ENCODE measurements around the gene CCSER1. TPM values are rescaled to one million over a fixed set of nuclear protein-coding genes. Genes with fewer than 3 reads are reported as not detected.

Gene CCSER1
- total RNA-seq, 1 donor from 2014 or later = 13.8 TPM

GRCh38 chr4:90926957-90927356 is 799.8 kb downstream of the CCSER1 start:
- no peak for DNase-seq
- no peak for ATAC-seq (ENCODE audit: poor library complexity)
- intact Hi-C loops (cut with DNase I) = no loop called here

DNA sequence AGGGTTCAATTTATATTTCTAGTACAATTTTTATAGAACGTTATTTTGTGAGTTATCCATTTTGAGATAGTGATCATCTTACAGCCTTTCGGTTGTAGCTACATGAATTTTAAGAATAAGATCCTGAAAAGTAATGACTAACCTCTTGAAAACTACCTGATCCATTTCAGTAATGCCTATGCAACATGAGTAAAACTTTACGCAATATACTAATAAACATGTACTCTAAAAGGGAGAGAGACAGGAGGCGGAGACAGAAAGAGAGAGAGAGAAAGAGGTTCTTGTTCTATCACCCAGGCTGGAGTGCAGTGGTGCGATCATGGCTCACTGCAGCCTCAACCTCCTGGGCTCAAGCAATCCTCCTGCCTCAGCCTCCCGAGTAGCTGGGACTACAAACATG is 816.1 kb downstream of the CCSER1 start:
- intact Hi-C loops (cut with DNase I) = no loop called here
- ATAC-seq (ENCODE audit: poor library complexity) = no peak
- no peak for DNase-seq

DNA sequence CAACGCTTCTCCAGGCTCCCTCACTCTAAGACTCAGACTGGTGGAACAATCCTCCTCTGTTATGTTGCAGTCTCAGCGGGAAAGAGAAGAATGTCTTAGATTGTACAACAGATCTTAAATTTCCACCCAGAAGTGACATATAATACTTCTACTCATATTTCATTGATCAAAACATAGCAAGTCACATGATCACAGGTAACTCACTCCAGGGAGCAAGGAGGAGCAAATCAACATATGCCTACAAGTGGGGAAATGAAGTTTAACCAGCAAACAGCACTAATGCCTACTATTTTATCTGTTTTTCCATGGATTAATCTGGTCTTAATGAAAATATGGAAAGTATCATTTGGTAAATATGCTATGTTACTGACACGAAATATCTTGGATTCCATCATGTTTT is 819.8 kb downstream of the CCSER1 start:
- intact Hi-C loops (cut with DNase I) = no loop called here
- no peak for DNase-seq
- no peak for ATAC-seq (ENCODE audit: poor library complexity)

- intact Hi-C loops (cut with DNase I) = no loop called here
Observed at GRCh38 chr4:90950385-90950841, 823.2 kb downstream of the CCSER1 start.

GRCh38 chr4:90951037-90951436 is 823.8 kb downstream of the CCSER1 start:
- ATAC-seq (ENCODE audit: poor library complexity) = no peak
- DNase-seq = no peak
- intact Hi-C loops (cut with DNase I) = no loop called here

More at GRCh38 chr4:90950385-90950841, 823.2 kb downstream of the CCSER1 start:
- ATAC-seq (ENCODE audit: poor library complexity) (no peak), DNase-seq (no peak)

GRCh38 chr4:90958256-90958895 is 831.2 kb downstream of the CCSER1 start:
- intact Hi-C loops (cut with DNase I) = no loop called here
- no peak for ATAC-seq (ENCODE audit: poor library complexity)
- no peak for DNase-seq

DNA sequence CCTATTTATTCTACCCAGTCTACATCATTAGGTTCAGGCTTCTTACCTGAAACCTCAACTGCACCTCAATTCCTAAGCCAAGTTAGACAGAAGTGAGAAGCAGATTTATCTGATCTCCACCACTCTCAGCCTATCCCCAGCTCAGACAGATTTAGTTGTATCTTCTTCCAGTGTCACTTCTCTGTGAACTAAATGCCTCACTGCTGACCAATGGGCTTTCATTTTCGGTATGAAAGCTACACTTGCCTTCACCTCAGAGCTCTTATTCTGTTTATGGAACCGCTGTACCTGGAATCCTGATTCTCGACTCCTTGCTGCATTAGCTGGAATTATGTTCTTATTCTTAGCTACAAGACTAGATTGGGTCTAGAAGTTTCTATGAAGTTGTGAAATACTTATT is 833.2 kb downstream of the CCSER1 start:
- intact Hi-C loops (cut with DNase I) = no loop called here
- ATAC-seq (ENCODE audit: poor library complexity) (no peak), DNase-seq (no peak)

GRCh38 chr4:90960840-90961239 is 833.6 kb downstream of the CCSER1 start:
- intact Hi-C loops (cut with DNase I) = no loop called here
- DNase-seq (no peak), ATAC-seq (ENCODE audit: poor library complexity) (no peak)

- no peak for DNase-seq
- intact Hi-C loops (cut with DNase I) = no loop called here
- ATAC-seq (ENCODE audit: poor library complexity) = no peak
Observed at GRCh38 chr4:90970021-90970420, 842.8 kb downstream of the CCSER1 start.

GRCh38 chr4:90977726-90978125 is 850.5 kb downstream of the CCSER1 start:
- intact Hi-C loops (cut with DNase I) = no loop called here
- no peak for ATAC-seq (ENCODE audit: poor library complexity)
- DNase-seq = no peak

- no peak for ATAC-seq (ENCODE audit: poor library complexity)
- DNase-seq = no peak
- intact Hi-C loops (cut with DNase I) = no loop called here
Observed at GRCh38 chr4:90979556-90979955, 852.4 kb downstream of the CCSER1 start.

DNA sequence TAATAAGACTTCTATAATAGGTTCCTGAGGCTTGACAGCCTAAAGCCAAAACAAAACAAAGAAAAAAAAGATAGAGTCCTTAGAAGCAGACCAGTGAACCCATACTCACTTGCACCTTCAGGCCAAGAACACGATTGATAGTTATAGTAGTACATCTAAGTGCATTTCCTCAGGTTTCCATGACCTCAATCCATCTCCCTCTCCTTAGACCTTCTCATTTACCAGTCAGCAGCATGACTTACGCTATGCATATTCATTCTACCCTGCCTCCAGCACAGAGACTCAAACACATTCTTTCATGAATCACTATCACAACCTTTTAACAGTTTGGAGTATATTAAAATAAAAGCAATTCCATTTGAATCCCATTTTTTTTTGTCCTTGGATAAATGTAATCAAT is 855.6 kb downstream of the CCSER1 start:
- intact Hi-C loops (cut with DNase I) = no loop called here
- ATAC-seq (ENCODE audit: poor library complexity) = no peak
- DNase-seq = no peak

- DNase-seq (no peak), ATAC-seq (ENCODE audit: poor library complexity) (no peak)
- intact Hi-C loops (cut with DNase I) = no loop called here
Observed at GRCh38 chr4:90990284-90990683, 863.1 kb downstream of the CCSER1 start.

GRCh38 chr4:90992213-90992612 is 865.0 kb downstream of the CCSER1 start:
- intact Hi-C loops (cut with DNase I) = no loop called here
- ATAC-seq (ENCODE audit: poor library complexity) (no peak), DNase-seq (no peak)

DNA sequence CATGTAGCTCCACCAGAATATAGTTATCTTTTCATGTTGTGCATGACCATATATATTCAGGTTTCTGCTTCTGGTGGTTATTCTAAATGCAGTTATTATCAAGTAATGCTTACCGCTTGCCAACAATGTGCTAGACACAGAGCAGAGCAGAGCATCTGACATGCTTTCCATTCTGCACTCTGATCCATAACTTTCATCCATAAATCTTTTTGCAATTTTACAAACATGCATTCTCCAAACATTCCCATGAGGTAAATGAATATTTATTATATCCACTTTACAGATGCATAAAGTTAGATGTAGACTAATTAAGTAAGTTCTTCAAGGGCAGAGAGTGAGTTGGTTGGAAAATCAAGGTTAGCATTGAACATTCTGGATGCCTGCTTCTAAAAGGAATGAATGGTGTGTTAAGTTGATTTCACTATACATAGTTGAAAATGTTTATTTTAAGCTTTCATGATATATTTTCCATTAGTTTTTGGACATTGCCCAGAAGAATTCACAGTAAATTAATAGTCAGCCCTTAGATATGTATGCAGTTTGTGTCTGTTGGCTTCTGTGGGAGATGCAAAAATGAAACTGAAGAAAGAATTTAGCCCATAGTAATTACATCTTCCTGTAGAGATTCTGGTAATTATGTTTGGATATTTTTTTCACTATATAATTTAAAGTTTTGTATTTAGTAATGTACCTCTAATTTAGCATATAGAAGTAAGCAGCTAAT is 867.8 kb downstream of the CCSER1 start:
- ATAC-seq (ENCODE audit: poor library complexity) (no peak), DNase-seq (no peak)
- intact Hi-C loops (cut with DNase I) = no loop called here

DNA sequence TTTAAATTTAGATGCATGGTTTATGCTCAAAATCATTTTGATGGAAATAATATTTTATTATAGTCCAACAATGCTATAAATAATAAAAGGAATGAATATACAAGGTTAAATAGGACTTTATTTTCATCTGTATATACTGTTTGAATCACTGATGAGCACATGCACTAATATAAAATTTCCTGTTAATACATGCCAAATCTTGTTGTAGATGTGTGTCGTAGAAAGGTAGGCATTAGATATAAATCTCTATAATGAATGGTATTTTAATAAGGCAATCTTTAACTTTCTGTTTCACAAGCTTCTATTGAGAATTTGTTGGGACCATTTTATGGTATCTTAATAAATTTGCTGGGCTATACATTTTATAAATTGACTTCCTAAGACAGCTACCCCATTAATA is 868.8 kb downstream of the CCSER1 start:
- ATAC-seq (ENCODE audit: poor library complexity) (no peak), DNase-seq (no peak)
- intact Hi-C loops (cut with DNase I) = no loop called here

DNA sequence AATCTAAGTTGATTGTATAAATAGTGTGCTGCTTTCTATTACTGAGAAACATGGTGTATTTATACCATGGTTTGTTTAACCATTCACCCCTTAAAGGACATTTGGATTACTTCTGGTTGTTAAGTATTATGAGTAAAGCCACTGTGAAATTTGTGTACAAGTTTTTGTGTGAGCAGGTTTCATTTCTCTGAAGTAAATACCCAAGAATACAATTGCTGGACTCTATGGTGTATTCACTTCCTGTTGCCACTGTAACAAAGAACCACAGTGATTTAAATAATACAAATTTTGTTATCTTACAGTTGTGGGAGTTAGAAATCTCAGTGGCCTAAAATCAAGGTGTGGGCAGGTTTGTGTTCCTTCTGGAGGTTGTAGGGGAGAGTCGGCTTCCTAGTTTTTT is 869.6 kb downstream of the CCSER1 start:
- ATAC-seq (ENCODE audit: poor library complexity) (no peak), DNase-seq (no peak)
- intact Hi-C loops (cut with DNase I) = no loop called here

- ATAC-seq (ENCODE audit: poor library complexity) (no peak), DNase-seq (no peak)
- intact Hi-C loops (cut with DNase I) = no loop called here
Observed at GRCh38 chr4:91015861-91016260, 888.7 kb downstream of the CCSER1 start.

GRCh38 chr4:91019513-91019912 is 892.3 kb downstream of the CCSER1 start:
- ATAC-seq (ENCODE audit: poor library complexity) (no peak), DNase-seq (no peak)
- intact Hi-C loops (cut with DNase I) = no loop called here

All from Right ventricle myocardium superior (tissue), 1 donor.